ENCODE data around the gene ZDHHC21.
"Not testable (repeated sequence)": the region's sequence is repeated elsewhere in the genome, so short reads cannot be mapped to it uniquely, and the experiment has no call there.

The ZDHHC21 gene, protein sequence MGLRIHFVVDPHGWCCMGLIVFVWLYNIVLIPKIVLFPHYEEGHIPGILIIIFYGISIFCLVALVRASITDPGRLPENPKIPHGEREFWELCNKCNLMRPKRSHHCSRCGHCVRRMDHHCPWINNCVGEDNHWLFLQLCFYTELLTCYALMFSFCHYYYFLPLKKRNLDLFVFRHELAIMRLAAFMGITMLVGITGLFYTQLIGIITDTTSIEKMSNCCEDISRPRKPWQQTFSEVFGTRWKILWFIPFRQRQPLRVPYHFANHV

DNA sequence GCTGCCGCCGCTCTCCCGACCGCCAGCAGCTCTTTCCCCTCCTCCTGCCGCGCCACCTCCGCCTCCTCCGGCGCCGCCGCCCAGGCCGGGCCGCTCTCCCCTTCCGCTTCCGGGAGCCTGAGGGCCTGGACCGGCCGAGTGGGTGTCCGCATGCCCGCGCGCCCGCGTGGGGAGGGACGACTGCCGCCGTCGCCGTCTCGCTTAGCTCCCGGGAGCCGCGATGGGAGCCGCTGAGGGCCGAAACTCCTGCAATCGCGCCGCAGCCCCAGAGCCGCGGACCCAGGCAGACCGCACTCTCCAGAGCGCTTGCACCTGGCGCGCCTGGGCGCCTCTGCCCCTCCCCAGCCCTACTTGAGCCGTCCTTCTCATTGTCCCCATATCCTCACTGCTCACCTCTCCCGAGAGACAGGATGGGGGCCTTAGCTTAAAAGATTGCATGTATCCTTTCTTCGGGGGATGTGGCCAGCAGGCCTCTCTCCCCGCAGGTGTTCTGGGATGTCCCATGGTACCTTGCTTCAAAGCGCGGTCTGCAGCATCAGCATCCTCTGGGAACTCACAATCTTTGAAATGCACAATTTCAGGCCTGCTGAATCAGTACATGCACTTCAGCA lies at the start of gene ZDHHC21:
ZDHHC21 (minus strand) TSS at position 182 of the 611 bp plus-strand sequence. CDS start 19,092 bp downstream, outside the sequence.
- DNase-seq: peak; percentile 36 to 56

DNA sequence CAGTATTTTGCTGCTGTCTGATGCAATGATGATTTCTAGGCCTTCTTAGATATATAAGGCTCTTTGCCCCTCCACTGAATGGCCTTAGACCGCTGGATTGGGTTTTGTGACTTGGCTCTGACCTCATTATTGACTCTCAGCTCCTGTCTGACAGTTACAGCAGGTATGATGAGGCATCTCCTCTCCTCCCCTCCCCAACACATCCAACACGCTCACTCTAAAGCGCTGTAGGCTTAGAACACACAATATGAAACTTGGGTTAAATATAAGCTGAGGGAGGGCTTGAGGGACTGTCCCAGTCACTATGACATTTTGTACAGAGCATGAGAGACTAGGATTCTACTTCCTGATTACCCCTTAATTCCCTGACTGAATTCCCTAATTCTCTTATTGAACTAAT lies 48.1 kb upstream of the ZDHHC21 start:
- no peak for DNase-seq

DNA sequence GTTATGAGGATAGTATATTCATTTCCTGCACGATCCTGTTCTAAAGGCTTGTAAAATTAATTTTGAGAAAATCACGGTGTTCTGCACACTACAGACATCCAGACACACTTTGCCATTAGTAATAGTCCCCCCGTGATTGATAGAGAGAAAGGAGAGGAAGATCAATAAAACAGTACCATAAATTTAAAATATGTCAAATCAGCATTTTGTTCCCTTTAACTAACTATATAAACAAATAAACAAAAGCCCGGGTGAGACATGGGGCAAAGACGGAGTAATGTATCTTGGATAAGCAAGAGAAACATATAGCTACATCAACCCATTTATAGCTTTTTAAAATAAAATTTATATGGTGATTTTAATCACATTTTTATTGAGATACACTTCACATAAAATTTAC lies 39.9 kb upstream of the ZDHHC21 start:
- DNase-seq: no peak

DNA sequence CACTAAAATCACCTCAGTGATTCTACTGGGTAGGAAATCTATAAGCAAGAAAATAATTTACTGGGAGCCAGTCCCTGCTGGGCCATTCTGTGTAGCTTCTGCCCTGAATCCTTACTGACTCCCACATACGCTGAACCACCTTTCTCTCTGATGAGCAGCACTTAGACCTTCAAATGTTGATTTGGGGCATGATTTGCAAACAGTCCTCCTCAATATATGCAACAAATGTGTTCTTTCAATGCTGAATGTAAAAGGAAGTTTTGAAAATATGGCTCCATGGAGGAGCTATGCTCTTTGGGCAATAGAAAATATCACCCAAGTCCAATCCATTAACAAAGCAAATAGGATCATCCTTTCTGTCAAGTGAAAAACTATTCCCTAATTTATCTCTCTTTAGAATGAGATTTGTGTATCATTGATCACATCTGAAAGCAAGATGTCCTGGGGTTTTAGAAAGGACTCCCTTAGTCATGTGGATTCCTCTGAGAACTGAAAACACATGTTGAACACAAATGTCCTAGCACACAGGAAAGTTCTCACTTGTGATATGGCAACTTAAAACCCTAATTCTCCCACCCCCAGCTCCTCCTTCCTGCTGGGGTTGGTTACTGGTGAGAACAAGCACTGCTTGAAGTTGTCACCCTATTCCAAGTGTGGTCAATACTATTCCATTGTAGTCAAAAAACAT lies 38.2 kb upstream of the ZDHHC21 start:
- DNase-seq: no peak

DNA sequence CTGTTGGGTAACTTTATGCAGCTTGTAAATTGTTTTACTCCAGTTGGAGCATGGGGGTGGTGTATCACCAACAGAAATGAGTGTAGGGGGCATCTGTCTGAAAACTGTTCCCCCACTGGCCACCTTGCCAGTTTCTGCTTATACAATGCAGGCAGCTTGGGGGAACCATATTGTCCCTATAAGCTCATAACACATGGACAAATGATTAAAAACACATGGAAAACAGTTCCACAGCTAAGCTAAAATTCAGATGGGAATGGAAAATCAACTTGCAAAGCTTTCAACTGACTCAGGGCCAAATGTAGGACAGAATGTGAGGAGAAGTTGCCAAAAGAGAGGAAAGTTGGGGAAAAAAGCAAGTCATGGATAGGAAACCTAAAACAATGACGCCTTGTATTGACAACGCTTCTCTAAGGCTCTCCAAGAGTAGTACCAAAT lies 37.2 kb upstream of the ZDHHC21 start:
- no peak for DNase-seq

DNA sequence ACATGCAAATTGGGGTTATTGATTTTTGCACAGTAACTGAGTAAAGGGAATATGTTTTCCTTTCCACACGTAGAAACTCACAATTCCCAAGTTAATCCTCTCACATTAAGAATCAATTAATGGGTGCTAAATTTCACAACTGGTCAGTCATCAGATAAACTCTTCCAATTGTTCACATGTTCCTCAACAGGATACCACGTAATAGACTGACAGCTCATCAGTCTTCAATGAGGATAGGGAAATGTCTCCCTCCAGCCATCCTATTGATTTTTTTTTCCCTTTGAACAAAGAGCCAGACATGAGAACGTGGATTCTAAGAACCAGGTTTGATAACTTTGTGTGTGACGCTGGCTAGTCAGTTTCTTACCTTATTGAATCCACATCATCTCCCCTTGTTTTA lies 30.1 kb upstream of the ZDHHC21 start:
- no peak for DNase-seq

DNA sequence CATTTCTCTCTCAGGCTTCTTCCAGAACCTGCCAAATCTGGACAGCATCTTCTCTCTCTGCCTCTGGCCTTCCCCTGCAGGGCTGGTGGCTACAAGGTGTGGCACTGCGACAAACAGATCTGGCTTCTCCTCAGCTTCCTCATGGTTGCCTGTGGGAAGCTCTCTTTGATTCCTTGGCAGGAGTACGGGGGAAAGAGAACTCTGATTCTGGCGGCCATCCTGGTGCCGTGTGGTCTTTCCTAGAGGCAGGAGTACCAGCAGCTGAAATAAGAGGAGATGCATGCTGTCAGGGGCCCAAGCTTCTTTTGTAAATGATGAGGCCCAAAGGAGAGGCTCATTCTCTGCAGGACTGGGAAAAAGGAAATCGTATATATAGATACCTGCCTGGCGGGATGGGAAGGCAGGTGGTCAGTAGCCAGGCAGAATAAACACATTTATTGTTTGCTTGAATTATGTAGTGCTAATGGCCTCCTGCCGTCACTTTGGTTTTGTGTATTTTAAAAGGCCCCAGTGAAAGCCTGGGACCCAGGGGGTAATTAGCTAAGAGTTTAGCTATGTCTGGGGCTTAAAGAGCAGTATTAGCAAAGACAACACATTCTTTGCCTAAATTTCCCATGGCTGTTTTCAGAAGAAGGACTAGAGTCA lies 29.3 kb upstream of the ZDHHC21 start, which contains the start of gene CER1:
CER1 (minus strand) TSS at position 343 of the 645 bp plus-strand sequence; CDS start at position 282, 61 bp downstream.
- no peak for DNase-seq

DNA sequence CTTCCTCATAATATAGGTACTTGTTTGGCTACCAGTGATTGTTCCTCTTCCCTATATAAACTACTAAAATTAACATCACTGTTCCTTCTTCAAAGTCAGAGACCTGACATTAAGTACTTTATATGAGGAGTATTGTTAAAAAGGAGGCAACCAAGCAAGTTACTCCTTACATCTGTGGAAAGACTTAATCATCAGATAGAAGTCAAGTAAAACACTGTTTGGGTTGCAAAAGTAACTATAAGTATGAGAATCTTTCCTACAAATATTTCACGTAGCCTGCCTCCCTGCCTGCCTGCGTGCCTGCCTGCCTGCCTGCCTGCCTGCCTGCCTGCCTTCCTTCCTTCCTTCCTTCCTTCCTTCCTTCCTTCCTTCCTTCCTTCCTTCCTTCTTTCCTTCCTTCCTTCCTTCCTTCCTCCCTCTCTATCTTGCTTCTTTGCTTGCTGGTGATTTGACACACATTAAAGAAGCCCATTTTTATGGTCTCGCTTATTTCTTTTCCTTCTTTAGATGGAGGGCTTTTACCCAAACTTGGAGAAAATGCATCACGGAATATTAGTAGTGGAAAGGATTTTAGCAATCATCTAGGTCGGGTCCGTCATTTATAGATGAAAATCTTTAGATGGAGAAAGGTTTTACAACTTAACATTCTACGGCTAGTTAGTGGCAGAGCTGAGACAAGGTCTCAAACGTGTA lies 26.1 kb upstream of the ZDHHC21 start:
- DNase-seq: no peak

DNA sequence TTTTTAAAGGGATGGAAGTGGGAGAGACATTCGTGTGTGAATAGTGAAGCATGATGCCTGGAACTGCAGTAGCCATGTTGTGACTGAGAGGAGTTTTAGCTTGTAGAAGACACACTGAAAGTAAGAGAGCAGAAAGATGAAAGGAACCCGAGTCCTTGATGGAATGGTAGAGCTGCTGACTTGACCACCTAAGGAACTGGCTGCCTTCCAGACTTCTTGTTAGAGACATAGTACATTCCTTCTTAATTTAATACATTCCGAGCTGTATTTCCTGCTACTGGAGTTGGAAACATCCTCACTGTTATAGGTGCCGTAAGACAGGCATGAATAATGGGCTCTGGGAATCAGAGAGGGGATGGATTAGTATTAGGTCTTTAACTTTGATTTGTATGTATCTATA lies 21.9 kb upstream of the ZDHHC21 start:
- DNase-seq: no peak

DNA sequence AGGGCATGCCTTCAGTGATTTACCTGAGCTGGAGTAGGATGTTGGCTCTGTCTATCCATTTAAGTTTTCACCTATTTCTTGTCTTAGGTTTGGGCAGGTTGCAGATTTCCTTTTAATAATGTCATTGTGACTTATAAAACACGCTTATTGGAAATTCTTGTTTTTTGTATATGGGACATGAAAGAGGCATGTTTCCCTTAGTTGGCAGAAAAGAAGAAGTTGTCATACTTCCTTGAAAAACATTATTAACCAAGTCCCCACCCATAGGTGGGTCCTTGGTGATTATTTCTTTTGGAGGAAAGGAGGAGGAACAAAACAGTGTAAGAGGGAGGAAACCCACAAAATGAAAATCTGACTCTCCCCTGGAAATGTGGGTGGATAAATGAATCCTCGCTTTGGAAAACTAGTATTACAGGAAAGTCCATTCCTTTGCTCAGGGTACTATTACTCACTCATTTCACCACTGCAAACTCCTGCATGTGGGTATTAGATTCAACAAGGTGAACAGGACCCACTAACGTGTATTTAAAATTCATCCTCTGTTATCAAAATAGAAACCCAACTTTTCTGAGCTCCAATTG lies 20.0 kb upstream of the ZDHHC21 start:
- no peak for DNase-seq

DNA sequence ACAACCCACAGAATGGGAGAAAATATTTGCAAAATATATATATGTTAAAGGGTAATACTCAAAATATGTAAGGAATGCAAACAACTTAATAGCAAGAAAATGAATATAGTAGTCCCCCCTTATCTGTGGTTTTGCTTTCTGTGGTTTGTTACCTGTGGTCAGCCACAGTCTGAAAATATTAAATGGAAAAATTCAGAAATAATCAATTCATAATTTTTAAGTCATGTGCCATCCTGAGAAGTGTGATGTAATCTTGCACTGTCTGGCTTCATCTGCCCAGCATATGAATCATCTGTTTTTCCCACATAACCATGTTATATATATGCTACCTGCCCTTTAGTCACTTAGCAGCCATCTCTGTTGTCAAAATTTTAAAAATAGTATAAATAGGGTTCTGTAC lies 17.6 kb upstream of the ZDHHC21 start:
- no peak for DNase-seq

DNA sequence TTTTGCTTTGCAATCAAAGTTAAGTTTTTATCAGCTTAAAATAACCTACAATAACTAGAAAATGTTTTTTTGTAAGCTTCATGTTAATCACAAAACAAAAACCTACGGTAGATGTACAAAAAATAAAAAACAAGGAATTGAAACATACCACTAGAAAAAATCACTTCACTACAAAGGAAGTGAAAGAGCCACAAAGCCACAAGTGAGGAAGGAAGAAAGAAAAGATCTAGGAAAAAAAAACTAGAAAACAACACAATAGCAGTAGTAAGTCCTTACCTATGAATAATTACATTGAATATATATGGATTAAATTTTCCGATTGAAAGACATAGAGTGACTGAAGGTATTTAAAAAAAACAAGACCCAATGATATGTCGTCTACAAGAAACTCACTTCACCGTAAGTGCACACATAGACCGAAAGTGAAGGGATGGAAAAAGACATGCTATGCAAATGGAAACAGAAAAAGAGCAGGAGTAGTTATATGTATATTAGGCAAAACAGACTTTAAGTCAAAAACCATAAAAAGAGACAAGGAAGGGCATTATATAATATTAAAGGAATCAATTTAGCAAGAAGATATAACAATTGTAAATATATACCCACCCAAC lies 13.4 kb upstream of the ZDHHC21 start:
- DNase-seq: no peak

DNA sequence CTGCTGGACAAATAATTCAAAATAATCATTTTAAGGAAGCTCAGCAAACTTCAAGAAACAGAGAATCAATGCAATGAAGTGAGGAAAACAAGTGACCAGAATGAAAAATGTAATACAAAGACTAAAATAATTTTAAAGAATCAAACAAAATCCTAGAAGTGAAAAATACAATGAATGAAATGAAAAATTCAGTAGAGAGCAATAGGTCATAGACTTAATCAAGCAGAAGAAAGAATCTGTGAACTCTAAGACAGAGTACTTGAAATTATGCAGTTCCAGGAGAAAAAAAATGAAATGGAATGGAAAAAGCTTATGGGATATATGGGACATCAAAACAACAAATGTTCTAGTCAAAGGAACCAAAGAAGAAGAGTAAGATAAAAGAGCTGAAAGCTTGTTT lies 11.8 kb upstream of the ZDHHC21 start:
- no peak for DNase-seq

DNA sequence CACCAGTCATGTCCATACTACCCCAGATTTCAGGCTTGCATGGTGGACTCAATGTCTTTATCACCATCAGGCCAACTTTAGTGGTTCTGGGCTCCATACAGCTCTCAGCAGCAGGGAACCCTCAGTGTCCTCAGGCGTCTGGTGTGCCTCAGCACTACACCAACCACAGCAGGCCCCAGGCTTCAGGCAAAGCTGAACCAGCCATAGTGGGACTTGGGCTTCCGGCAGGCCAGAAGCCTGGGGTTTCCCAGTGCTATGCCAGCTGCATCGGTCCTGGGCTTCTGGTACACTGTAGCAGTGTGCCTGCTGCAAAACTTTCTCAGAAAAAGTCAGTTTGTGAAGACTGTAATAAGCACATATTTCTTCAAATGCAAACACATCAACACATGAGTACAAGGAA lies 11.0 kb upstream of the ZDHHC21 start:
- no peak for DNase-seq

DNA sequence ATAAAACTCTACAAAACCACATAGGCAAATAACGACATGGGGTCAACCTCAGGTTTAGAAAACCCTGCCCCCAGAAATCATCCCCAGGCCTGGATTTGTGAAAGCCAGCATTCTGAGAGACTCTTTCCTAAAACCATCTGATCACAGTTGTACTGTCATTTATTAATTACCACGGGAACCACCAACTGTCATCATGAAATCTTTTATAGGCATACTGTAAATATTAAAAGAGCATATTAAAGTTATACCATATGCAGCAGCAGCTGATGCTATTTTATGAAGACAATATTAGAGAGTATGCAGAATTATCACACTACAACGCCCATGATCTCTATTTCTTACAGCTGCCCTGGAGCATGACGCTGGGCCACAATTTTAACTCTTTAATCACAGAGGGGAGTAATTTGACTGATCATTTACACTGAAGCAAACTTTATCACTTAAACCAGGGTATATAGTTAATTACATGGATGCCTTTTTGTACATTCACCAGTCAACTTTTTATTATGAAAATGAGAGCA lies 9.0 kb upstream of the ZDHHC21 start:
- DNase-seq: no peak

DNA sequence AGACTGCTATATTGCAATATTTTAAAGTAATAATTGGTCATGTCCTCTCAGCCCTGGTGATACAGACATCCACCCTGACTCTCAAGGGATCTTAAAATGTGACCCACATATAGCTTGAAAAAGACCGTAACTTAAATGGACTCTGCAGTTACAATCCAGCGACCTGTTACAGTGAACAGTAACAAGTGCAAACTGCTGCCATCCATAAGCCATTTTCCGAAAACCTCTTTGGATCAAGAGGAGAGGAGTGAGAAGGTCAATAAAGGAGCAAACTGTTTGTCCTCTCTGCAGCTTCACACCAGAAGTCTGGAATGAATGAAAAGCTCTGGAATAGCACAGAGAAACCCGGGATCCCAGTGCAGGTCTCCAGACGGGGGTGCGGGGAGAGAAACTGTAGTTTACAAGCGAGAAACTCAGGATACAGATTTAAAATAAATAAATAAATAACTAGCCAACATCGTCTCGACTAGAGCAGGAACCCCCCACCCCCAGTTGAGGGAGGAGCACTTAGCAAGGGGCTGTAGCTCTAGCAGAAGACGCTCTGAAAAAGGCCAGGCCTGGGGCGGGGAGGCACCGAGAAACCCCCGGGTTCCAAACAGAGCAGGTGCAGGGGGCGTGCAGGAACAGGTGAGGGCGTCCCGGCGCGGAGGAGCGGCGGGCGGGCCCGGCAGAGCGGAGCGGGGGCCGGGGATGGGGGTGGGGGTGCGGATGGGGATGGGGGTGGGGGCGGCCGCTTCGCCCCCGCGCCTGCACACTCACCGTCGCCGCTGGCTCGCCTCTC lies 572 bp downstream of the ZDHHC21 start:
- DNase-seq: no peak

DNA sequence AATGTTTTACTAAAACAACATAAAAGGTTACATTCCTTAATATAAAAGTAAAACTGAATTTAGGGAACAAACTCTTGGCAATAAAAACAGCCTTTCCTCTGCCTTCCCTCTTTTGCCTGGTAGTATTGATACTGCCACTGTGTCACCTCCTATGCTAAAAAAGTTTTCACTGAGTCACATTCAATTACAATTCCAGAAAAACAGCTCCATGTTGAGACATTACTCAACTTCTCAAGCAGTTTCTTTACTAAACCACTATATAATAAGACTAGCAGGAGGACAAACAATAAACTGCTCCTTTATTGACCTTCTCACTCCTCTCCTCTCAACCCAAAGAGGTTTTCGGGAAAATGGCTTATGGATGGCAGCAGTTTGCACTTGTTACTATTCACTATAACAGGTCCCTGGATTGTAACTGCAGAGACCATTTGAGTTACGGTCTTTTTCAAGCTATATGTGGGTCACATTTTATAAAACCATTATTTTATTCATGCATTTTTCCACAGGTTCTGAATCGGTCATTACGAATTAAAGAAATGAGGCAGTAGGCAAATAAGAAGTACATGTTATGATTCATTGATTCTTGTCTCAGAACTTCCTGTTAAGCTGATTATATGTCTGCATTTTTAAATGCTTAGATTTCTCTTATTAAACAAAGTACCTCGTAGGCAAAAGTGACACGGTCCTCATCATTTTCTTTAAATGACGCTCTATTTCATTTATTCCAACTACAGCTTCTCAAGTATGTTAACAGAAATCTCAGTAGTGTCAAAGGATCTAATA lies 2.1 kb downstream of the ZDHHC21 start:
- DNase-seq: no peak

DNA sequence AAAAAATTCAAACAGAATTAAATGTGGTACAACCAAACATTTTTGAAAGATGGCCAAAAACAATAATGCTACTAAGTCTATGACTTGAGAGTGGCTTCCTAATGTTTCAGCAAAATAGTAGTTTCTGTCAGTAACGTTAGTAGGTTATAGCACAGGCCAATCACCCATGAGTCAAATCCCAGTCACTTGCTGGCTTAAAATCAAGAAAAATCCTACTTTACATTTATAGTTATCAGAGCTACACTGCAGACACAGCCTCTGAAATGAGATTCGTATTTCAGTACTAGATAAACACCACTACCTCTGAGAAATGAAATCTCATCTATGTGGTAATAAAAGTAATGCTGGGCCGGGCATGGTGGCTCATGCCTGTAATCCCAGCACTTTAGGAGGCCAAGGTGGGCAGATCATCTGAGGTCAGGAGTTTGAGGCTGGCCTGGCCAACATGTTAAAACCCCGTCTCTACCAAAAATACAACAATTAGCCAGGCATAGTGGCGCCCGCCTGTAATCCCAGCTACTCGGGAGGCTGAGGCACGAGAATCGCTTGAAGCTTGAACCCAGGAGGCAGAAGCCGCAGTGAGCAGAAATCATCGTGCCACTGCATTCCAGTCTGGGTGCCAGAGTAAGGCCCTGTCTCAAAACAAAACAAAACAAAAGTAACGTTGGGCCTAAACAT lies 6.1 kb downstream of the ZDHHC21 start:
- DNase-seq: no peak

DNA sequence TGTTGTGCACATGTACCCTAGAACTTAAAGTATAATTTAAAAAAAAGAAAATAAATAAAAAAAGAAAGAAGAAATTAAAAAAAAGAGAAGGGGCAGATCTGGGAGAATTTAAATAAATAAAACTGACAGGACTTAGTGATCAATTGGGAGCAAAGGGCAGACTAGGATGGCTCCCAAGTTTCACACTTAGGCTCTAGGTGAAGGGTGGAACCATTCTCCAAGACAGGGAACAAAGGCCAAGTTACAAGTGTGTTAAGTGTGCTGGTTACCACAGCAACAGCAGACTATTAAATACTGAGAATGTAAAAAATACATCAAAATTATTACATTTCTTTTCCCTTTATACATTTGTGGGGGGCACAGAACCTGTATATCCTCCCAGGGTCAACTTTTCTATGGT lies 7.1 kb downstream of the ZDHHC21 start:
- DNase-seq: no peak

DNA sequence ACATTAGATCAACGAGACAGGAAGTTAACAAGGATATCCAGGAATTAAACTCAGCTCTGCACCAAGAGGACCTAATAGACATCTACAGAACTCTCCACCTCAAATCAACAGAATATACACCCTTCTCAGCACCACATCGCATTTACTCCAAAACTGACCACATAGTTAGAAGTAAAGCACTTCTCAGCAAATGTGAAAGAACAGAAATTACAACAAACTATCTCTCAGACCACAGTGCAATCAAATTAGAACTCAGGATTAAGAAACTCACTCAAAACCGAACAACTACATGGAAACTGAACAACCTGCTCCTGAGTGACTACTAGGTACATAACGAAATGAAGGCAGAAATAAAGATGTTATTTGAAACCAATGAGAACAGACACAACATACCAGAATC lies 10.6 kb downstream of the ZDHHC21 start:
- not testable (repeated sequence) for DNase-seq

All from stimulated activated CD4-positive, alpha-beta T cell treated with anti-CD3 and anti-CD28 coated beads, Interleukin-2, amount 100 ng/mL, for 48 hours (primary cell).